Retinal pigment epithelial cell (primary cell): ENCODE data around the gene UCK1.
"Not testable (repeated sequence)": the region's sequence is repeated elsewhere in the genome, so short reads cannot be mapped to it uniquely, and the experiment has no call there.

Source experiments
- DNase-seq: peaks from one replicate; pipeline ENCODE4 v3.0.0-alpha.2; 2010; ENCODE audit warnings: low read depth
- H3K4me3 ChIP-seq: 2 replicates; pipeline ENCODE4 v1.5.1; 2011; ENCODE audit warnings: mild to moderate bottlenecking, low read length, control low read depth, moderate library complexity
- TF ChIP-seq, protein P1 (sequence below): conservative IDR thresholded peaks from 2 replicates; pipeline ENCODE4 v1.5.1; 2011; ENCODE audit warnings: low read depth, low read length, control low read depth, inconsistent platforms

UCK1 gene

DNA sequence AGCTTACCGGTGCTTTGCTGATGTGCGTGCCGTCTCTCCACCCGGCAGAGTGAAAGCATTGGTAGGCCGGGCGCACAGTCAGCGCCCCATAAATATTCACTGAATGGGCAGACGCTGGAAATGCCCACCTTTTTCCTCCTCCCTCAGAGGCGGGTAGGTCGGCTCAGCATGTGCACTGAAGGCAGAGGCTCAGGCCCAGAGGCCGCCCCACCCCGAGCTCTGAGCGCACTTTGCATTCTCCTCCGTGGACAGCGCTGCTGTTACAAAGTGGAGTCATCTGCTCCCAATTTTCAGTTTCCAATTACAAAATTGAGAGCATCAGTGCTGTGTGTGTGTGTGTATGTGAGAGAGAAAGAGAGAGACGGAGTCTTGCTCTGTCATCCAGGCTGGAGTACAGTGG is 10.6 kb downstream of the UCK1 start:
- TF ChIP-seq, protein P1, sequence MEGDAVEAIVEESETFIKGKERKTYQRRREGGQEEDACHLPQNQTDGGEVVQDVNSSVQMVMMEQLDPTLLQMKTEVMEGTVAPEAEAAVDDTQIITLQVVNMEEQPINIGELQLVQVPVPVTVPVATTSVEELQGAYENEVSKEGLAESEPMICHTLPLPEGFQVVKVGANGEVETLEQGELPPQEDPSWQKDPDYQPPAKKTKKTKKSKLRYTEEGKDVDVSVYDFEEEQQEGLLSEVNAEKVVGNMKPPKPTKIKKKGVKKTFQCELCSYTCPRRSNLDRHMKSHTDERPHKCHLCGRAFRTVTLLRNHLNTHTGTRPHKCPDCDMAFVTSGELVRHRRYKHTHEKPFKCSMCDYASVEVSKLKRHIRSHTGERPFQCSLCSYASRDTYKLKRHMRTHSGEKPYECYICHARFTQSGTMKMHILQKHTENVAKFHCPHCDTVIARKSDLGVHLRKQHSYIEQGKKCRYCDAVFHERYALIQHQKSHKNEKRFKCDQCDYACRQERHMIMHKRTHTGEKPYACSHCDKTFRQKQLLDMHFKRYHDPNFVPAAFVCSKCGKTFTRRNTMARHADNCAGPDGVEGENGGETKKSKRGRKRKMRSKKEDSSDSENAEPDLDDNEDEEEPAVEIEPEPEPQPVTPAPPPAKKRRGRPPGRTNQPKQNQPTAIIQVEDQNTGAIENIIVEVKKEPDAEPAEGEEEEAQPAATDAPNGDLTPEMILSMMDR = no peak

DNA sequence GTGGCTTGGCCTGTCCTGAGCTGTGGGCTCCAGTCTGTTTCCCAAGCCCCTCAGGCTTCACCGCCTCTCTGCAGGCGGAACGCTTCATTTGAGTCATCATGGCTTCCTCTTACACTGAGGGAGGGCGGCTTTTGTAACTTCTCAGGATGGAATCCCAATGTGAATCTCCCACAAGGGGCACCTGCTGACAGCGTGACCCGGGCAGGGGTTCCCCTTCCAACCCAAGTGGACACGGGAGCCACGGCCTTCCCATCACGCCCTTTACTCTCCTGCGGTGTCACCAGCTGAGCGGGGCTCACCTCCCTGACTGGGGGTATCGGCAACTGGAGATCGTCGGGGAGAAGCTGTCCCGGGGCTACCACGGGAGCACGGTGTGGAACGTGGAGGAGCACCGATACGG is 12.5 kb downstream of the UCK1 start:
- H3K4me3 ChIP-seq = no peak overlapping the region
- TF ChIP-seq, protein P1 = no peak
- no peak for DNase-seq

More for the DNA sequence above, 10.6 kb downstream of the UCK1 start:
- no peak overlapping the region for H3K4me3 ChIP-seq
- no peak for DNase-seq

DNA sequence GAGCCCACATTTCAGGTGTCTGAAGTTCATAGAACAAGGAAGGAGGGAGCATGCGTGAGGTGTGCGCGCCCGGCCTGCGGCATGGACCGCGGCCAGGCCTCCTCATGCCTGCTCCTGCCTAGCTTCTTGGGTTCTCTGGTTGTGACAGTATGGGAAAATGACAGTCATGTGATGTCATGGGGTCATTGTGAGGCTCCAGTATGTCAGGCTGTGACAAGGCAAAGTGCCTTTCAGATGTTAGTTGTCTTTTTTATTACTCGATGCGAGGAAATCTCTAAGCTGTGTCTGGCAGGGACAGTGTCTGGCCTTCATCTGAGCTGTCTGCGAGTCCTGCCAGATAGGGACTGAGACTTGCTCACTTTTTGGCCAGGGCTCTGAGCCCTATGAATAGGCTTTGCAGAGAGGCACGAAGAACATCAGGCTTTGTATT is 13.3 kb downstream of the UCK1 start:
- TF ChIP-seq, protein P1 = no peak
- no peak overlapping the region for H3K4me3 ChIP-seq
- no peak for DNase-seq

DNA sequence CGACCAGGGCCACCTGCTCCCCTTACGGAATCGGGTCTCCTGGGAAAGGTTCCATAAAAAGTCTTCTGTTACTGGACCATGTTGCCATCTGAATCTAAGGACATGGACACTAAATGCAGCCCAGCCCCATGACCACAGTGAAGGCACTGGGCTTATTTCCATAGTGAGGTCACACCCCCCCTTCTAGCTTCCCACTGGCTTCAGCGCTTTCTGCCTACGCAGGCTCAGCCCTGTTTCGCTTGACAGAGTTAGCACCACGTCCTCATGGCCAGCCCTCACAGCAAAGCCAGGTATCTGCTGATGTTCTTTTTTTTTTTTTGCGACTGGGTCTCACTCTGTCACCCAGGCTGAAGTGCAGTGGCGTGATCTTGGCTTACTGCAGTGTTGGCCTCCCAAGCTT is 14.1 kb downstream of the UCK1 start:
- TF ChIP-seq, protein P1 = no peak
- no peak overlapping the region for H3K4me3 ChIP-seq
- no peak for DNase-seq

DNA sequence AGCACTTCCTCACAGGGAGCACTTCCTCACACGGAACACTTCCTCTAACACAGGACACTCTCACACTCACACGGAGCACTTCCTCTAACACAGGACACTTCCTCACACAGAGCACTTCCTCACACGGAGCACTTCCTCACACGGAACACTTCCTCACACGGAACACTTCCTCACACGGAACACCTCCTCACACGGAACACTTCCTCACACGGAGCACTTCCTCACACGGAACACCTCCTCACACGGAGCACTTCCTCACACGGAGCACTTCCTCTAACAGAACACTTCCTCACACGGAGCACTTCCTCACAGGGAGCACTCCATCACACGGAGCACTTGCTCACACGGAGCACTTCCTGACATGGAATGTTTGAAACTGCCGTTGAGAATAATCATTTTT is 15.0 kb downstream of the UCK1 start:
- TF ChIP-seq, protein P1 = no peak
- H3K4me3 ChIP-seq = no peak overlapping the region
- no peak for DNase-seq

DNA sequence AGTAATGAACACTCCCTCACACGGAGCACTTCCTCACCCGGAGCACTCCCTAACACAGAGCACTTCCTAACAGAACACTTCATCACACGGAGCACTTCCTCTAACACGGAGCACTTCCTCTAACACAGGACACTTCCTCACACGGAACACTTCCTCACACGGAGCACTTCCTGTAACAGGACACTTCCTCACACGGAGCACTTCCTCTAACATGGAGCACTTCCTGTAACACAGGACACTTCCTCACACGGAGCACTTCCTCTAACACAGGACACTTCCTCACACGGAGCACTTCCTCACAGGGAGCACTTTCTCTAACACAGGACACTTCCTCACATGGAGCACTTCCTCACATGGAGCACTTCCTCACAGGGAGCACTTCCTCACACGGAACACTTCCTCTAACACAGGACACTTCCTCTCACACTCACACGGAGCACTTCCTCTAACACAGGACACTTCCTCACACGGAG is 15.5 kb downstream of the UCK1 start:
- DNase-seq, H3K4me3 ChIP-seq: not testable (repeated sequence)

DNA sequence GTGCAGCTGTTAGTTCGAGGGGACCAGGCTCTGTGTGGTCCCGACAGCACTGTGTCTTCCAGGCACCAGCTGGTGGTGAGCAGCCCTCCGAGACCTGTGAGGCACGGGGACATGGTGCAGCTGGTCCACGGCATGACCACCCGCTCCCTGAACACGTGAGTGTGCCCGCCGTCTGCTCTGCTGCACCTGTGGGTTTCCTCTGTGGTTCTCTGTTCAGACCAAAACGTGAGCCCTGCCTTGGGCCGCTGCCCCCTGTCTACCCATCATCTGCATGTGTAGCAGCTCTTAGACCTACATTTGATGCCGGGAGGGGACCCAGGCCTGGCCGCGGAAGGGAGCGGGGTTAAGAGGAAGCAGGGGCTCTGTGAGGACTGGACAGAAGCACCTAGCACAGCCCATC is 17.9 kb downstream of the UCK1 start:
- H3K4me3 ChIP-seq = no peak overlapping the region
- DNase-seq = no peak
- TF ChIP-seq, protein P1 = no peak

DNA sequence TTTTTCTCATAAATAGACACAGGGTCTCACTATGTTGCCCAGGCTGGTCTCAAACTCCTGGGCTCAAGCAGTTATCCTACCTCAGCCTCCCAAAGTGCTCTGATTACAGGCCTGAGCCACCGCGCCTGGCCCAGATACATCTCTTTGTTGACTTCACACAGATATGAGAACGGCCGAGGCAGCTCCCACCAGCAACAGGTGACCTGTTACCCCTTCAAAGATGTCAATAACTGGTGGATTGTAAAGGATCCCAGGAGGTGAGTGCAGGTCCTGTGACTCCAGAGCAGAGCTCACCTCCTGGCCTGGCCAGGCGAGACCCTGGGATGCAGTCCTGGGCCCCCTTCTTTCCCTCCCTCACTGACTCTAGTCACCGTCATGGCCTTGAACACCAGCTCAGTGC is 19.2 kb downstream of the UCK1 start:
- DNase-seq = no peak
- H3K4me3 ChIP-seq = no peak overlapping the region
- TF ChIP-seq, protein P1 = no peak
